Hepatocyte (in vitro differentiated cells): ENCODE measurements around the gene ZSCAN5A. TPM values are rescaled to one million over a fixed set of nuclear protein-coding genes. Genes with fewer than 3 reads are reported as not detected.
"Not testable (repeated sequence)": the region's sequence is repeated elsewhere in the genome, so short reads cannot be mapped to it uniquely, and the experiment has no call there.

Source experiments
- DNase-seq: peaks from one replicate; pipeline ENCODE4 v3.0.0-alpha.2; 2016; ENCODE audit warnings: low spot score
- H2AFZ ChIP-seq: fragments of 200-600 bp; sonication (generic); 2 replicates; pipeline ENCODE4 v1.6.0; 2016; ENCODE audit warnings: antibody characterized with exemption, mild to moderate bottlenecking
- H3K27ac ChIP-seq: fragments of 200-600 bp; sonication (generic); 2 replicates; pipeline ENCODE4 v1.5.1; 2016; ENCODE audit warnings: mild to moderate bottlenecking
- H3K27me3 ChIP-seq: fragments of 200-600 bp; sonication (generic); 2 replicates; pipeline ENCODE4 v1.6.1; 2016
- H3K36me3 ChIP-seq: fragments of 200-600 bp; sonication (generic); replicated peaks from 2 replicates; pipeline ENCODE4 v1.5.1; 2016; ENCODE audit warnings: low read depth; ENCODE audit not compliant: insufficient read depth
- H3K4me1 ChIP-seq: fragments of 200-600 bp; sonication (generic); 2 replicates; pipeline ENCODE4 v1.5.1; 2016; ENCODE audit warnings: mild to moderate bottlenecking, moderate library complexity; ENCODE audit not compliant: insufficient read depth
- H3K4me2 ChIP-seq: fragments of 200-600 bp; sonication (generic); 2 replicates; pipeline ENCODE4 v1.6.0; 2016
- H3K4me3 ChIP-seq: fragments of 200-600 bp; sonication (generic); 2 replicates; pipeline ENCODE4 v1.5.1; 2016; ENCODE audit warnings: mild to moderate bottlenecking
- H3K79me2 ChIP-seq: fragments of 200-600 bp; sonication (generic); 2 replicates; pipeline ENCODE4 v1.6.0; 2017; ENCODE audit warnings: mild to moderate bottlenecking
- H3K9me2 ChIP-seq: fragments of 200-600 bp; sonication (generic); replicated peaks from 2 replicates; pipeline ENCODE4 v1.6.0; 2017; ENCODE audit warnings: mild to moderate bottlenecking; ENCODE audit not compliant: insufficient read depth
- H3K9me3 ChIP-seq: fragments of 200-600 bp; sonication (generic); 2 replicates; pipeline ENCODE4 v1.5.1; 2016; ENCODE audit warnings: low read depth, mild to moderate bottlenecking
- H4K20me1 ChIP-seq: fragments of 200-600 bp; sonication (generic); 2 replicates; pipeline ENCODE4 v1.6.0; 2016; ENCODE audit warnings: mild to moderate bottlenecking; ENCODE audit not compliant: insufficient read depth, poor library complexity, severe bottlenecking
- EZH2 ChIP-seq: fragments of 200-600 bp; sonication (generic); IDR thresholded peaks from 2 replicates; pipeline ENCODE4 v1.6.1; 2016; ENCODE audit warnings: antibody characterized with exemption, mild to moderate bottlenecking, borderline replicate concordance
- EZH2phosphoT487 ChIP-seq: fragments of 200-600 bp; sonication (generic); IDR thresholded peaks from one replicate; pipeline ENCODE4 v1.6.1; 2018; ENCODE audit warnings: antibody characterized with exemption, mild to moderate bottlenecking, low read depth, moderate library complexity; ENCODE audit not compliant: unreplicated experiment, severe bottlenecking
- WGBS: methylation state at CpG from one replicate; pipeline ENCODE4 v1.1.6; 2016; ENCODE audit warnings: low lambda C conversion rate; ENCODE audit errors: missing lambda C conversion rate; 5-methylcytosine and 5-hydroxymethylcytosine counted together
- polyA plus RNA-seq: library from polyadenylated mRNA; unstranded; fragments of >200 nt; fragmentation: Nextera tagmentation; extraction: Ambion mirVana; gene quantifications from 2 replicates; pipeline ENCODE4 v1.2.1, GENCODE V29; 2016
- total RNA-seq: library from RNA; depleted of rRNA; stranded (reverse); fragments of >200 nt; gene quantifications from 2 replicates; pipeline ENCODE4 v1.2.3, GENCODE V29; 2014
- TF ChIP-seq, protein P1 (sequence below): fragments of 200-600 bp; sonication (generic); IDR thresholded peaks from 2 replicates; pipeline ENCODE4 v1.5.1; 2016; ENCODE audit warnings: antibody characterized with exemption, mild to moderate bottlenecking; ENCODE audit not compliant: poor library complexity

Gene ZSCAN5A
- total and polyA plus RNA-seq, 2 experiments from 2014 or later: 7.3 to 10.6 TPM

DNA sequence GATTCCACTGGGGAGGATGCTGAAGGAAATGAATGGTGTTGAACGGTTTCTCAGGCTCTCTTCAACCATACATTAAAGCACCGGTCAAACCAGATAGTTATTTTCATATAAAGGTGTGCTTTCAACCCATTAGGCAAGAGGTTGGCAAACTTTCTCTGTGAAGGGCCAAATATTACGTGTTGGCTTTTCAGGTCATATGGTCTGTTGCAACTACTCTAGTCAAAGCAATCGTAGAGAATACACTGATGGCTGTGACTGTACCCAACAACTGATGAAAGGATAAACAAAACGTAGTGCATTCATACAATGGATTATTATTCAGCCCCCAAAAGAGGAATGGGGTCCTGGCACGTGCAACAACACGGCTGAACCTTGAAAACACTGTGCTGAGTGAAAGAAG lies 5.8 kb downstream of the ZSCAN5A start:
- no peaks in the 10 kb centered on the region for H3K9me2 ChIP-seq
- H3K36me3 ChIP-seq: no peaks in the 10 kb centered on the region
- no peak for DNase-seq
- H3K9me3 ChIP-seq: no peaks in the 10 kb centered on the region
- H2AFZ ChIP-seq: no peak overlapping the region
- peaks cover 6% of the 10 kb centered on the region for H3K4me1 ChIP-seq
- H3K79me2 ChIP-seq: peaks cover 5% of the 10 kb centered on the region
- TF ChIP-seq, protein P1, sequence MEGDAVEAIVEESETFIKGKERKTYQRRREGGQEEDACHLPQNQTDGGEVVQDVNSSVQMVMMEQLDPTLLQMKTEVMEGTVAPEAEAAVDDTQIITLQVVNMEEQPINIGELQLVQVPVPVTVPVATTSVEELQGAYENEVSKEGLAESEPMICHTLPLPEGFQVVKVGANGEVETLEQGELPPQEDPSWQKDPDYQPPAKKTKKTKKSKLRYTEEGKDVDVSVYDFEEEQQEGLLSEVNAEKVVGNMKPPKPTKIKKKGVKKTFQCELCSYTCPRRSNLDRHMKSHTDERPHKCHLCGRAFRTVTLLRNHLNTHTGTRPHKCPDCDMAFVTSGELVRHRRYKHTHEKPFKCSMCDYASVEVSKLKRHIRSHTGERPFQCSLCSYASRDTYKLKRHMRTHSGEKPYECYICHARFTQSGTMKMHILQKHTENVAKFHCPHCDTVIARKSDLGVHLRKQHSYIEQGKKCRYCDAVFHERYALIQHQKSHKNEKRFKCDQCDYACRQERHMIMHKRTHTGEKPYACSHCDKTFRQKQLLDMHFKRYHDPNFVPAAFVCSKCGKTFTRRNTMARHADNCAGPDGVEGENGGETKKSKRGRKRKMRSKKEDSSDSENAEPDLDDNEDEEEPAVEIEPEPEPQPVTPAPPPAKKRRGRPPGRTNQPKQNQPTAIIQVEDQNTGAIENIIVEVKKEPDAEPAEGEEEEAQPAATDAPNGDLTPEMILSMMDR: no peak
- TF ChIP-seq EZH2: no peak
- no peak for TF ChIP-seq EZH2phosphoT487
- H4K20me1 ChIP-seq: no peaks in the 10 kb centered on the region
- H3K27me3 ChIP-seq: no peaks in the 10 kb centered on the region
- H3K4me3 ChIP-seq: no peak overlapping the region
- 96% methylated on average over 7 of the region's 7 CpGs for WGBS
- H3K4me2 ChIP-seq: no peak overlapping the region
- no peak overlapping the region for H3K27ac ChIP-seq

DNA sequence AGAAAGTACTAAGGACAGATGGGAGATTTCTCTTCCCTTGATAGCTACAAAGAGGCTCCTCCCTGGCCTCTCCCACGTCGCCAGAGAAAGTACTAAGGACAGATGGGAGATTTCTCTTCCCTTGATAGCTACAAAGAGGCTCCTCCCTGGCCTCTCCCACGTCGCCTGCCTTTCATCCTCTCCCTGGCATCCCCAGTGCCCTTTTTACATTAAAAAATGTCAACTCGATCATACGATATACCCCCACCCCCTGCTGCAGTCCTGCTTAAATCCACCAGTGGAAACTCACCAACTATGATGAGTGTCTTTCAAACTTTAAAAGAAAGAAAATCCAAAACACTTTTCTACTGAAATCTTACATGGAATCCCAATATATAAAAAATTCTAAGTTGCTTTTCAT lies 7.6 kb downstream of the ZSCAN5A start:
- not testable (repeated sequence) for H3K4me1 ChIP-seq, H3K36me3 ChIP-seq, H3K9me3 ChIP-seq, H3K4me3 ChIP-seq, H4K20me1 ChIP-seq, H2AFZ ChIP-seq, H3K27ac ChIP-seq, H3K27me3 ChIP-seq, DNase-seq, H3K4me2 ChIP-seq, H3K9me2 ChIP-seq, H3K79me2 ChIP-seq
- WGBS: 93% methylated on average over 4 of the region's 6 CpGs

DNA sequence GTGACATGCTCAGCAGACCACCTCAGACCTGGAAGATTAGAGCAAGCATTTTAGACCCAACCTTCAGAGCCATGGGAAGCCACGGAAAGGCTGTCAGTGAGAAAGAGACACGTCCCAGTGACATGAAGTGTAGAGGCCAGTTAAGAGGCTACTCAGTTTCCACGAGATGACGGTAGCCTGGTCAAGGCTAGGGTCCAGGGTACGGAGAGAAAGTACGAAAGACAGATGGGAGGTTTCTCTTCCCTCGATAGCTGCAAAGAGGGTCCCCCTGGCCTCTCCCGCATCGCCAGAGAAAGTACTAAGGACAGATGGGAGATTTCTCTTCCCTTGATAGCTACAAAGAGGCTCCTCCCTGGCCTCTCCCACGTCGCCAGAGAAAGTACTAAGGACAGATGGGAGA lies 8.6 kb downstream of the ZSCAN5A start:
- no peaks in the 10 kb centered on the region for H4K20me1 ChIP-seq
- H3K4me3 ChIP-seq: no peak overlapping the region
- no peaks in the 10 kb centered on the region for H3K36me3 ChIP-seq
- no peaks in the 10 kb centered on the region for H3K79me2 ChIP-seq
- H2AFZ ChIP-seq: no peak overlapping the region
- H3K4me2 ChIP-seq: no peak overlapping the region
- H3K9me2 ChIP-seq: no peaks in the 10 kb centered on the region
- DNase-seq: no peak
- no peaks in the 10 kb centered on the region for H3K9me3 ChIP-seq
- peak overlapping the region; percentile 27 for H3K27ac ChIP-seq
- TF ChIP-seq EZH2 (no peak), EZH2phosphoT487 (no peak)
- TF ChIP-seq, protein P1: no peak
- H3K4me1 ChIP-seq: no peaks in the 10 kb centered on the region
- 95% methylated on average over 9 of the region's 11 CpGs for WGBS
- no peaks in the 10 kb centered on the region for H3K27me3 ChIP-seq

DNA sequence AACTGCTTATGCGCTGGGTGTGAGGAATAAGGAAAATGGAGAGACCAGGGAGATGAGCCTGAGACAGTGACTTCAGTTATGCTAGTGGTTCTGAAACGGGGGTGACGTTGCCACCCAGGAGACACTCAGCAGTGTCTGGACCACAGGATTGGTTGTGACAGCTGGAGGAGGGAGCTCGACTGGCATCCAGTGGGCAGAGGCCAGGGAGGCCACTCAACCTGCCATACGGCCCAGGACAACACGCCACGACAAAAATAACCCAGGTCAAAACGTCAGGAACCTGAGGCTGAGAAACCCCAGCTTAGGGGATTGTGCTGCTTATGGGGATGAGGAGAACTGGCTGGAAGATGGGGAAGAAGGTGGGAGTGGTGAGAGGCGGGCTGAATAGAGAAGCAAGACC lies 10.4 kb downstream of the ZSCAN5A start:
- no peaks in the 10 kb centered on the region for H3K36me3 ChIP-seq
- whole genome bisulfite sequencing: 92% methylated on average over 9 of the region's 9 CpGs
- H3K9me2 ChIP-seq: no peaks in the 10 kb centered on the region

More for the DNA sequence above, 10.4 kb downstream of the ZSCAN5A start:
- DNase-seq: no peak
- no peaks in the 10 kb centered on the region for H3K79me2 ChIP-seq
- H3K27me3 ChIP-seq: no peaks in the 10 kb centered on the region
- H3K4me2 ChIP-seq: no peak overlapping the region
- no peak overlapping the region for H2AFZ ChIP-seq
- no peaks in the 10 kb centered on the region for H3K9me3 ChIP-seq
- no peak overlapping the region for H3K27ac ChIP-seq
- no peaks in the 10 kb centered on the region for H4K20me1 ChIP-seq
- no peak overlapping the region for H3K4me3 ChIP-seq
- no peak for TF ChIP-seq EZH2phosphoT487
- TF ChIP-seq EZH2: no peak
- TF ChIP-seq, protein P1: no peak
- no peaks in the 10 kb centered on the region for H3K4me1 ChIP-seq
